ENCODE data around the gene SLC19A1.

- TF ChIP-seq, protein P1, sequence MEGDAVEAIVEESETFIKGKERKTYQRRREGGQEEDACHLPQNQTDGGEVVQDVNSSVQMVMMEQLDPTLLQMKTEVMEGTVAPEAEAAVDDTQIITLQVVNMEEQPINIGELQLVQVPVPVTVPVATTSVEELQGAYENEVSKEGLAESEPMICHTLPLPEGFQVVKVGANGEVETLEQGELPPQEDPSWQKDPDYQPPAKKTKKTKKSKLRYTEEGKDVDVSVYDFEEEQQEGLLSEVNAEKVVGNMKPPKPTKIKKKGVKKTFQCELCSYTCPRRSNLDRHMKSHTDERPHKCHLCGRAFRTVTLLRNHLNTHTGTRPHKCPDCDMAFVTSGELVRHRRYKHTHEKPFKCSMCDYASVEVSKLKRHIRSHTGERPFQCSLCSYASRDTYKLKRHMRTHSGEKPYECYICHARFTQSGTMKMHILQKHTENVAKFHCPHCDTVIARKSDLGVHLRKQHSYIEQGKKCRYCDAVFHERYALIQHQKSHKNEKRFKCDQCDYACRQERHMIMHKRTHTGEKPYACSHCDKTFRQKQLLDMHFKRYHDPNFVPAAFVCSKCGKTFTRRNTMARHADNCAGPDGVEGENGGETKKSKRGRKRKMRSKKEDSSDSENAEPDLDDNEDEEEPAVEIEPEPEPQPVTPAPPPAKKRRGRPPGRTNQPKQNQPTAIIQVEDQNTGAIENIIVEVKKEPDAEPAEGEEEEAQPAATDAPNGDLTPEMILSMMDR (conservative IDR thresholded peaks at IDR 0.05) = no peak; the same call in 1 of the 2 replicates
- TF ChIP-seq EZH2 (IDR thresholded peaks at IDR 0.05; ENCODE audit: low read depth) = no peak
Measured at GRCh38 chr21:45542242-45542666, at the start of gene SLC19A1.

Data from PC-9 (cell line).